ENCODE measurements around the gene NT5DC1.
"Not testable (repeated sequence)": the region's sequence is repeated elsewhere in the genome, so short reads cannot be mapped to it uniquely, and the experiment has no call there.

NT5DC1 gene

GRCh38 chr6:116088946-116089345, 11.7 kb upstream of the NT5DC1 start:
- in situ Hi-C loops (cut with HindIII; ENCODE audit: low sequenced_read_pairs) = no loop called here

- in situ Hi-C loops (cut with HindIII; ENCODE audit: low sequenced_read_pairs) = no loop called here
Measured at GRCh38 chr6:116090251-116090650, 10.4 kb upstream of the NT5DC1 start.

DNA sequence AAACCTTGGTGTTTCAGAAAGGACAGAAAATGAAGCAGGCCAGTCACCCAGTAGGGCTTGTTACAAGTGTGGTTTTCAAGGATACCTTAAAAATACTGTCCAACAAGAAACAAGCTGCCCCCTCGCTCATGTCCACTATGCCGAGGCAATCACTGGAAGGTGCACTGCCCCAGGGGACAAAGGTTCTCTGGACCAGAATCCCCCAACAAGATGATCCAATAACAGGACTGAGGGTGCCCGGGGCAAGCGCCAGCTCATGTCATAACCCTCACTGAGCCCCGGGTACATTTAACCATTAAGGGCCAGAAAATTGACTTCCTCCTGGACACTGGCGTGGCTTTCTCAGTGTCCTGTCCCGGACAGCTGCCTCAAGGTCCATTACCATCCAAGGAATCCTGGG, 6.6 kb upstream of the NT5DC1 start:
- in situ Hi-C loops (cut with HindIII; ENCODE audit: low sequenced_read_pairs) = no loop called here

GRCh38 chr6:116096048-116096759, 4.4 kb upstream of the NT5DC1 start:
- in situ Hi-C loops (cut with HindIII; ENCODE audit: low sequenced_read_pairs) = not testable (repeated sequence)

DNA sequence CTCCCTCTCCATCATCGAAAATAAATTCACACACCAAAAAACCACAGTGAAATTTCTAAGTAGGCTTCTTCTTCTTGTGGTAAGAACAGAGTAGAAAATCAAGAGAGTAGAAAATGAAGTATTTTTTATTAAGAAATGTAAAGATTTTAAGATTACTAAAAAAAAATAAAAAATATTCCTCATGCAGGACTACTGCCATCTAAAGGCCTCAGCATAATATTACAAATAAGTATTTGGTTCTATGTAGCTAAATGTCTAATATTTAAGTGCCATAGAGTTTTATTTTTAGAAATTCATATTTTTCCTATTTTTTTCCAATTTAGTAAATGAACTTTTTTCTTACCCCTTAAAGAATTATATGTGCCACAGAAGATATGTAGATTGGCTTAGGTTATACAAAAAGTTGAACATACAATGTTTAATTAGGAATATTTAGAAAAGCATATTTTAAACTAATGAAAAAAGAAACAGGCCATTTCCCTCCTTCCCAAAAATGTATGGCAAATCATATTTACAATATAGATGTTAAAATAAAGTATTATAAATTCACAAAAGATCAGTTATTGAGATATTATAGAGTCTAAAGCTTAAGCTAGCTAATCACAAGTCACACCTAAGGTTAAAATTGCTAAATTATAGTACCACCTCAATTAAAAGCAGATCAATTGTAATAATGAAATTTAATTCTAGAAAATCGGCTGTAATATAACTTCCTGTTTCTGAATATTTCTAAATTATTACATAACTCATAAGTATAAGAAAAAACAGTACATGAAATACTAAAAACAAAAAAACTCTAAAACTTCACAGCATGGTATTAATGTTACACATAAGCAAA, 3.5 kb upstream of the NT5DC1 start:
- in situ Hi-C loops (cut with HindIII; ENCODE audit: low sequenced_read_pairs) = no loop called here

GRCh38 chr6:116099036-116099435, 1.6 kb upstream of the NT5DC1 start:
- in situ Hi-C loops (cut with HindIII; ENCODE audit: low sequenced_read_pairs) = no loop called here

- in situ Hi-C loops (cut with HindIII; ENCODE audit: low sequenced_read_pairs) = no loop called here
Measured at GRCh38 chr6:116101302-116101718, 657 bp downstream of the NT5DC1 start.

- in situ Hi-C loops (cut with HindIII; ENCODE audit: low sequenced_read_pairs) = no loop called here
Measured at GRCh38 chr6:116101790-116102189, 1.1 kb downstream of the NT5DC1 start.

- in situ Hi-C loops (cut with HindIII; ENCODE audit: low sequenced_read_pairs) = no loop called here
Measured at GRCh38 chr6:116102873-116103272, 2.2 kb downstream of the NT5DC1 start.

- in situ Hi-C loops (cut with HindIII; ENCODE audit: low sequenced_read_pairs) = no loop called here
Measured at GRCh38 chr6:116104636-116105035, 4.0 kb downstream of the NT5DC1 start.

DNA sequence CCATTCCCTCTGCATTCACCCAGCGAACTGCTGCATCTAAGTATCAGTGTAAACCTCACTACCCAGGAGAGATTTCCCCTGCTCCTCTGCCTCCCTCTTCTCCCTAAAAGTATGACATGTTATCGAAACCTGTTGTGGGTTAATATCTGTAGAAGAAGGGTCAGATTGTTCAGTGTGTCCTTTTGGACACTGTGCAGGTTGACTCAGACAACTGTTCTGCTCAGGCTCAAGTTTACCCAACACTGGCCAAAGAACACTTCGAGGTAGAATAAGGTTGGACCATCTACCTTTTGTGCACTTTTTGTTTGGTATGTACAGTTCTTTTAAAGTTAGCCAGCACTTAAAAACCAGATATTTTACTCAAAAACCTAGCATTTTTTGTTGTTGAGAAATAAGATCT, 4.6 kb downstream of the NT5DC1 start:
- in situ Hi-C loops (cut with HindIII; ENCODE audit: low sequenced_read_pairs) = no loop called here

GRCh38 chr6:116106146-116106545, 5.5 kb downstream of the NT5DC1 start:
- in situ Hi-C loops (cut with HindIII; ENCODE audit: low sequenced_read_pairs) = no loop called here

GRCh38 chr6:116108836-116109235, 8.2 kb downstream of the NT5DC1 start:
- in situ Hi-C loops (cut with HindIII; ENCODE audit: low sequenced_read_pairs) = no loop called here

DNA sequence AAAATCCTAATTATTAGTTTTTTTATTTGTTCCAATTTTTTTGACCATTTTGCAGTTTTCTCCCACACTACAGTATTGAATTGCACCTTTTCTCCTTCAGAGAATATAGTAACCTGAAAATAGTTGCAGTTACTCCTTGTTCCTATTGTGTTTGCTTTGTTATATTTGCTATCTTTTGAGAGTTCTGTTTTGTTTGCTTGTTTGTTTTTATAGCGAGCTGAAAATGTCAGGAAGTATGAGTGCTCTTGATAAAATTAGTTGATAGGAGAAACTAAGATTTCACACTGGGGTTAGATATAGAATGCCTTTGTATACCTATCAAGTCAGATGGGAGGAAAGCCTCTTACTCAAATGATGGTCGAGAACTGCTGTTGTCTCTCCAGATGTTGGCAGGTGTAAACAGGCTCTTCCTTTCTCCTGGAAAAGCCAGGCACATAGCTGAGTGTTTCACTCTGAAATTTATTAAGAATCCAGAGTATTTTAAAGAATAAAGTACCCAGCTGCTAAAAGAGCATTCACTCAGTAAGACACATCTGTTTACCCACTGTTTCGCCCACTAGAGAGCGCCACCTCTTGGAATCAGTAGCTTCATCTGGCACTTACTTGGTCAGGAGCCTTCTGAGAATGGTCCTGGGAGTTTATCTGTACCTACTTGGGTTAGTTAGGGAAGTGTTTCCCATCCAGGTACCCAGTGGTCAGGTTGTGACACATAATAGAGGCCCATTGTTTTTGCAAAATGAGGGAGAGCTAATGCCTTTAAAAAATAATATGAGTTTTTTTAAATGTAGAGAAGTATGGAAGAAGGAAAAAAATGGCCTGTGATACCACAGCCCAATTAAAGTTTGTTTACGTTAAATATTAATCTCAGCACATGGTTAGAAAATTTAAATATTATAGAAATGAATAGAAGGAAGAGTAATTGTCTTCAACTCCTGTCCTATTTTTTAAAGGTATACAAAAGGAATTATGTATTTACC, 11.2 kb downstream of the NT5DC1 start:
- in situ Hi-C loops (cut with HindIII; ENCODE audit: low sequenced_read_pairs) = no loop called here

DNA sequence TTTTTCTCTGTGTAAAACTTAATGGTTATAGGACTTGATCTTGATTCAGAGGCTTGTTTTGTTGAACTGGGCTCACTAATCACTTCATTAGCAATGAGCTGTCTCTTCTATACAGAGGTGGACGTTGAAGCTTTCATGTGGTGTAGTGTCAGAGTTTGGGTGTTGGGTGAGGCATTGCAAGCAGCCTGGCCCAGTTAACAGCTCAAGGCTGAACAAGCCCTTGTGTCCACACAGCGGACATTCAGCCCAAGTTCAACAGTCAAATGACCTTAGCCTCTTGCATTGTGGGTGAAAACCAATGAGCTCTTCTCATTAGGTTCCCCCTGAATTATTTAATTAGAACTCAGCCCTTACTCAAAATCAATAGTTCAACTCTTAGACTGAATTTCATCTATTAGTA, 12.7 kb downstream of the NT5DC1 start:
- in situ Hi-C loops (cut with HindIII; ENCODE audit: low sequenced_read_pairs) = no loop called here

DNA sequence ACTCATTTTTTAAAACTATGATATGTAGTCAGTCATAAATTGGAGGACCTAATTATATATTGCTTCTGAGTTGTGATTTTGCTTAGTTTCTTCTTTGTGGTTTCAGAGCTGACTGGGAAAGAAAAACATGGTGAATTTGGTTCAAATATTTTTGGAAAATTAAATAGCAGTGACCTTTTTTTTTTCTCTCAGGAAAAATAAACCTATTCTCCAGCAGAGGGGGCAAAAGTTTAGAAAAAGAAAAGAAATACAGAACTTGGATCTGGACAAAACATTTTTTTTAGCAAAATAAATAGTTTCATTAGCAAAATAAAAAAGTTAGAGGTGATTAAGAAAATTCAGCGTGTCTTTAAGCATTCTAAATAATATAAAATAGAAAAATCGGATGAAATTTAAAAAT, 15.1 kb downstream of the NT5DC1 start:
- in situ Hi-C loops (cut with HindIII; ENCODE audit: low sequenced_read_pairs) = no loop called here

DNA sequence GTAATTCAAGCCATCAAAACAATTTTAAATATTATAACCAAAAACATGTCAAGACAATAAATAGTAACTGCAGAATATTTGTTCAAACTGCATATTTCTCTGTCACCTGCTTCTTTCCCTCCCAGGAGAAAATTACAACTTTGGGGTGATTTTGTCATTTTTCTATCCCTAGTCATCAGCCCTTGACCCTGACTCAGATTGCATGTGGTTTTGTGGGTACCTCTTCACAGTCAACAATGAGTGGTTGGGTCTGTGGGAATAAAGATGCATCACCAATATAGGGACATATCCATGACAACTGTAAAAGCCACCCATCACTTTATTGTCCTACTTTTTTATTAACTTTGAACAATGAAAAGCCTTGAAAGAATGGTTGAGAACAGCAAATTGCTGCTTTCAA, 18.0 kb downstream of the NT5DC1 start:
- in situ Hi-C loops (cut with HindIII; ENCODE audit: low sequenced_read_pairs) = no loop called here

DNA sequence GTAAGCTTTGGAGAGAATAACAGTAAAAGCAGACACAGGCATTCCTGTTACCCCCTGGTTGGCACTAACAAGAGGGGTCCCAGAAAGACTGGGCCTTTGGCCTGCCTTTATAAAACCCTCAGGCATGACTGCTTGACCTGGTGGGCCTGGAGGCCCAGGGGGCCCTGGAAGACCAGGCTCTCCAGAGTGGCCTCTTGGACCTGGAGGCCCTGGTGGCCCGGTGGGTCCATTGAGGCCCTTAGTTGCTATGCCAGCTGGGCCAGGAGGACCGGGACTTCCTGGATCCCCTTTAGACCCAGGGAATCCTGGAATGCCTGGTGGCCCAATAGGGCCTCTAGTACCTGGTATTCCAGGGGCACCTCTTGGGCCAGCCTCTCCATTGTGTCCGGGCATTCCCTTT, 19.8 kb downstream of the NT5DC1 start:
- in situ Hi-C loops (cut with HindIII; ENCODE audit: low sequenced_read_pairs) = no loop called here

GRCh38 chr6:116126032-116126431, 25.4 kb downstream of the NT5DC1 start, which contains the start of gene COL10A1:
TSS of gene COL10A1 (minus strand) at chr6:116126132. CDS start at chr6:116125492, 640 bp downstream.
- in situ Hi-C loops (cut with HindIII; ENCODE audit: low sequenced_read_pairs) = no loop called here

GRCh38 chr6:116127771-116128493, 27.3 kb downstream of the NT5DC1 start:
- in situ Hi-C loops (cut with HindIII; ENCODE audit: low sequenced_read_pairs) = no loop called here

Measured in endothelial cell of hepatic sinusoid (primary cell).